OCI-LY3 (cell line): ENCODE data around the gene AFMID.

ENCODE experiments used
- CTCF ChIP-seq: fragments of 200-600, 300-600 bp; sonication (generic); IDR thresholded peaks from 2 replicates; pipeline ENCODE4 v1.5.1; 2014; ENCODE audit warnings: antibody characterized with exemption, low read length, low read depth
- EZH2phosphoT487 ChIP-seq: fragments of 200-600 bp; shearing (Covaris generic); IDR thresholded peaks from 2 replicates; pipeline ENCODE4 v1.6.1; 2018; ENCODE audit warnings: antibody characterized with exemption, mixed run types, low read depth

GRCh38 chr17:78236362-78237127 is 49.4 kb downstream of the AFMID start:
- TF ChIP-seq CTCF: no peak
- no peak for TF ChIP-seq EZH2phosphoT487
